GM08714 (cell line): ENCODE data around the gene FUCA1.

Source experiments
- H3K4me3 ChIP-seq: fragments of 200-500 bp; sonication (Bioruptor generic); 2 replicates; pipeline ENCODE4 v1.5.1; 2014; ENCODE audit warnings: mild to moderate bottlenecking, low read length, inconsistent platforms
- ZNF274 ChIP-seq: IDR thresholded peaks from 2 replicates; pipeline ENCODE4 v1.6.1; 2012; ENCODE audit warnings: mild to moderate bottlenecking, low read depth, low read length

FUCA1 gene

GRCh38 chr1:23796466-23797271, 71.4 kb downstream of the FUCA1 start:
- no peak for TF ChIP-seq ZNF274

DNA sequence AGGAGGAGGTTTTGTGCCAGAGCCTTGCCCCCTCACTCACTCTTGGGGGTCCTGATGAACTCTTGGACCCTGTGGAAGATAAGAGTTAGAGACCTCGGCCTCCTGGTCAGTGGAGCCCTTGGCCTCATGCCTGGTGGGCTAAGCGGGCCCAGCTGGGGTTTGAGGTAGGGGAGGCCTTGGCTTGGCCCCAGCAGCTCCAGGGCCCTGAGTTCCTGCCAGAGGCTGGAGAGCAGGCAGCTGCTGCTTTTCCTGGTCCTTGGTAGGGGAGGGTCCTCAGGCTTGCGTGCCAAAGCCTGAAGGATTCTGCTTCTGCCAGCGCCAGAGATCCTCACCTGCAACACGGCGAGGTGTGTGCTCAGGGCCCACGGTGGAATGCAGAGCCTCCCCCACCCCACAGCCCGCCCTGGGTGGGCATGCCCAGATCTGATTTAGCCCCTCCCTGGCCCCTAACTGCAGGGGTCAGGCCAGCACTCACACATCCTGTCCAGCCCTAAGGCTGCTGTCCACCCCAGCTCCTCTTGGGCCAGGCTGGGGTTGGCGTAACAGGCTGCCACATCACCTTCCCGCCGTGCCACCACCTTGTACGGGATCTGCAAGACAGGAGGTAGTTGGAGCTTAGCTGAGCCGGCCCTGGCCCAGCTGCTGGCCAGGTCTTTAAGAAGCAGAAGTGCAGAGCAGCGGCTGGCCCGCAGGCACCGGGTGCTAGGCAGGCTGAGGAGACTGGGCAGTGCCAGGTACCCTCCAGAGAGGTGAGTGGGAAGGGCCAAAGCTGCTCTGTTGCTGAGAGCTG, 72.2 kb downstream of the FUCA1 start:
- no peak for TF ChIP-seq ZNF274
- H3K4me3 ChIP-seq, result no peak overlapping the region

More at GRCh38 chr1:23796466-23797271, 71.4 kb downstream of the FUCA1 start:
- H3K4me3 ChIP-seq, result no peak overlapping the region
